Gastroesophageal sphincter (tissue), 4 donors: ENCODE results near the gene CTRL. TPM values are rescaled to one million over a fixed set of nuclear protein-coding genes. Genes with fewer than 3 reads are reported as not detected.
"Not testable (repeated sequence)": the region's sequence is repeated elsewhere in the genome, so short reads cannot be mapped to it uniquely, and the experiment has no call there.

Experiments
- ATAC-seq: fragments of 150-250 bp; one replicate; pipeline ENCODE4 v1.9.1; 2016; ENCODE audit warnings: mild to moderate bottlenecking, moderate library complexity
- H3K27ac ChIP-seq, 4 donors: fragments of 200-600 bp; sonication (generic) in 3 of 4; 1 replicate in 3 of 4; 2 replicates in 1 of 4; pipeline ENCODE4 v1.5.1; 2016 to 2019
- H3K27me3 ChIP-seq: fragments of 200-600 bp; sonication (generic); one replicate; pipeline ENCODE4 v1.5.1; 2019
- H3K36me3 ChIP-seq, 2 donors: fragments of 200-600 bp; sonication (generic); one replicate each; pipeline ENCODE4 v1.5.1; 2019; ENCODE audit warnings: control low read depth in 1 of 2
- H3K4me1 ChIP-seq, 3 donors: fragments of 200-600 bp; sonication (generic); 1 replicate in 2 of 3; 2 replicates in 1 of 3; pipeline ENCODE4 v1.5.1; 2016 to 2019; ENCODE audit warnings: control low read depth in 2 of 3
- H3K4me3 ChIP-seq, 2 donors: fragments of 200-600 bp; sonication (generic); one replicate each; pipeline ENCODE4 v1.5.1; 2019; ENCODE audit warnings: mild to moderate bottlenecking in 1 of 2, moderate library complexity in 1 of 2
- H3K9me3 ChIP-seq, 3 donors: fragments of 200-600 bp; sonication (generic); one replicate each; pipeline ENCODE4 v1.5.1; 2017 to 2019; ENCODE audit warnings: control low read depth in 2 of 3
- EP300 ChIP-seq: sonication (generic); formaldehyde crosslinking; IDR thresholded peaks from one replicate; pipeline ENCODE4 v1.6.1; 2017; ENCODE audit warnings: antibody characterized with exemption, mild to moderate bottlenecking
- POLR2A ChIP-seq, 2 donors: fragments of 450-650 bp; IDR thresholded peaks; one replicate each; pipeline ENCODE4 v1.6.1; 2017; ENCODE audit warnings: antibody characterized with exemption in 2 of 2, mild to moderate bottlenecking in 2 of 2, moderate library complexity in 1 of 2
- POLR2AphosphoS5 ChIP-seq: sonication (generic); formaldehyde crosslinking; IDR thresholded peaks from one replicate; pipeline ENCODE4 v1.6.1; 2017; ENCODE audit warnings: antibody characterized with exemption
- WGBS, 2 donors: methylation state at CpG; one replicate each; pipeline ENCODE4 v1.1.5; 2018; ENCODE audit warnings: low coverage in 1 of 2; 5-methylcytosine and 5-hydroxymethylcytosine counted together
- total RNA-seq, 4 donors: library from RNA; depleted of rRNA; stranded (reverse); fragments of >200 nt; gene quantifications; one replicate each; pipeline ENCODE4 v1.1.0, GENCODE V29; 2016
- TF ChIP-seq, protein P1 (sequence below), 4 experiments: fragments of 200-600 bp in 2 of 4; fragments of 450-650 bp in 2 of 4; sonication (generic) in 1 of 4; IDR thresholded peaks; one replicate each; pipeline ENCODE4 v1.5.1; 2017 to 2019; ENCODE audit warnings: antibody characterized with exemption in 4 of 4, mild to moderate bottlenecking in 2 of 4, moderate library complexity in 2 of 4

Gene CTRL
- total RNA-seq, 4 donors from 2014 or later = 1.2 to 5.0 TPM; not detected in 2

DNA sequence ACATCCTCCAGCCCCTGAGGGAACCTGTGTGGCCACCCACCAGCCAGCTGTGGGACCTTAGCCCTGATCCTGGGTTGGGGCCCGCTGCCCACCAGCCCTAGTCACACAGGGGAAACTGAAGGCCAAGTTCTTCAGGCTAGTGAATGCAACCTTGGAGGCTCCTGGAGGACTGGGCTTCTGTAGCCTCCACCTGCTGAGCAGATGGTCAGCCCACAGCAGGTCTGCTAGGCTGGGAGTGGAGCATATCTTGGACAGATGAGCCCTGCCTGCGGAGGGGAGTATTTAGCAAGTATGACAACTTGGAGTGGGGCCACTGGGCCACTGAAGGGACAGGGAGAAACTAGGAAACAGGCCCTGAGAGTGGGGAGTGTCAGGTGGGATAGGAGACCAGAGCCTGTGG is 44.5 kb upstream of the CTRL start:
- ATAC-seq = no peak
- WGBS, 2 donors = 100% methylated on average over 1 of the region's 2 CpGs; no CpG with 5 or more reads in 1 of the 2 donors

DNA sequence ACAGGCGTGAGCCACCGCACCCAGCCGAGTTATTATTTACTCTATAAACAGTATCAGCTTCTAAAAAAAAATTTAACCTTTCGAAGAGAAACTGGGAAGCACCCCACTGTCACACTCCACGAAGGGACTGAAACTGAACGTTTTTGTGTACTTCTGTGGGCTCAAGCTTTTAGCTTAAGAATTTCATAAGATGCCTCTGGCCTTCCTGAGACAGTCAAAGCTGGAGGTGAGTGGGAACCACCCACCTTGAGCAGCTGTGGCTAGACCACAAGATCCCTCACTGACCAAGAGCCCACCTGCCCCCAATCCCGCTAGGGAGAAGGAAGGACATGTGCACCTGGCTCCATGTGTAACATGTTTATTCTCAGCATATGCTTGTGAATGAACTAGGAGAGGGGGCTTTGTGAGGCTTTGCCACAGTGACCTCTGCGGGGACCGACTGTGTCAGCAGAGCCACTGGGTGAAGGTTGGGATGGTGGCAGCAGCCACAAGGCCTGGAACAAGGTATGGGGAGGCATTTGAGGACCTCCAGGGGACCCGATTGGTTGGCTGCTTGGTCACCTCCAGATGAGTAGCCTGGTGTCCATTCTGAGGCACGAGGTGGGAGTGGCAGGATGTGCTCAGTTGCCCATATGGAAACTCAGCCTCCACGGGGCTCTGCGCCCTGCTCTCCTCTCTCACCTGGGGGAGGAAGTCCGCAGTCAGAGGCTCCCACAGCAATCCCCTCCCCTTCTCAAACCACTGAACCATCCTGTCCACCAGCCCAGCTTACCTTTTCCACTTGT is 43.9 kb upstream of the CTRL start:
- H3K4me1 ChIP-seq = no peaks in the 10 kb centered on the region
- no peak overlapping the region for H3K27ac ChIP-seq
- no peak for ATAC-seq
- H3K27me3 ChIP-seq = peaks cover 19% of the 10 kb centered on the region
- H3K9me3 ChIP-seq = no peaks in the 10 kb centered on the region
- H3K4me3 ChIP-seq = no peak overlapping the region
- no peaks in the 10 kb centered on the region for H3K36me3 ChIP-seq
- TF ChIP-seq POLR2A (IDR thresholded peaks at IDR 0.05) (no peak), EP300 (no peak), POLR2AphosphoS5 (no peak)
- TF ChIP-seq, protein P1, sequence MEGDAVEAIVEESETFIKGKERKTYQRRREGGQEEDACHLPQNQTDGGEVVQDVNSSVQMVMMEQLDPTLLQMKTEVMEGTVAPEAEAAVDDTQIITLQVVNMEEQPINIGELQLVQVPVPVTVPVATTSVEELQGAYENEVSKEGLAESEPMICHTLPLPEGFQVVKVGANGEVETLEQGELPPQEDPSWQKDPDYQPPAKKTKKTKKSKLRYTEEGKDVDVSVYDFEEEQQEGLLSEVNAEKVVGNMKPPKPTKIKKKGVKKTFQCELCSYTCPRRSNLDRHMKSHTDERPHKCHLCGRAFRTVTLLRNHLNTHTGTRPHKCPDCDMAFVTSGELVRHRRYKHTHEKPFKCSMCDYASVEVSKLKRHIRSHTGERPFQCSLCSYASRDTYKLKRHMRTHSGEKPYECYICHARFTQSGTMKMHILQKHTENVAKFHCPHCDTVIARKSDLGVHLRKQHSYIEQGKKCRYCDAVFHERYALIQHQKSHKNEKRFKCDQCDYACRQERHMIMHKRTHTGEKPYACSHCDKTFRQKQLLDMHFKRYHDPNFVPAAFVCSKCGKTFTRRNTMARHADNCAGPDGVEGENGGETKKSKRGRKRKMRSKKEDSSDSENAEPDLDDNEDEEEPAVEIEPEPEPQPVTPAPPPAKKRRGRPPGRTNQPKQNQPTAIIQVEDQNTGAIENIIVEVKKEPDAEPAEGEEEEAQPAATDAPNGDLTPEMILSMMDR (IDR thresholded peaks at IDR 0.05) = no peak
- WGBS, 2 donors = 68 to 81% methylated on average over 4 to 11 of the region's 14 CpGs

More for the DNA sequence above, 44.5 kb upstream of the CTRL start:
- H3K9me3 ChIP-seq = no peaks in the 10 kb centered on the region
- no peaks in the 10 kb centered on the region for H3K36me3 ChIP-seq
- no peak overlapping the region for H3K4me3 ChIP-seq
- no peaks in the 10 kb centered on the region for H3K4me1 ChIP-seq
- H3K27me3 ChIP-seq = peaks cover 26% of the 10 kb centered on the region
- no peak overlapping the region for H3K27ac ChIP-seq
- TF ChIP-seq EP300 = no peak
- TF ChIP-seq, protein P1 (IDR thresholded peaks at IDR 0.05) = no peak
- TF ChIP-seq POLR2AphosphoS5 = no peak
- no peak for TF ChIP-seq POLR2A (IDR thresholded peaks at IDR 0.05)

DNA sequence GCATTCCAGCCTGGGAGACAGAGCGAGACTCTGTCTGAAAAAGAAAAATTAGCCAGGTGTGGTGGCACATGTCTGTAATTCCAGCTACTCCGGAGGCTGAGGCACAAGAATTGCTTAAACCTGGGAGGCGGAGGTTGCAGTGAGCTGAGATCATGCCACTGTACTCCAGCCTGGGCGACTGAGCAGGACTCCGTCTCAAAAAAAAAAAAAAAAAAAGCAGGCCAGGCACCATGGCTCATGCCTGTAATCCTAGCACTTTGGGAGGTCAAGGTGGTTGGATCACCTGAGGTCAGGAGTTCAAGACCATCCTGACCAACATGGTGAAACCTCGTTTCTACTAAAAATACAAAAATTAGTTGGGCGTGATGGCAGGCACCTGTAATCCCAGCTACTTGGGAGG is 40.6 kb upstream of the CTRL start:
- peaks cover 0 to 10% (median 0%) of the 10 kb centered on the region in 3 donors for H3K4me1 ChIP-seq
- not testable (repeated sequence) for H3K36me3 ChIP-seq, H3K27me3 ChIP-seq, H3K9me3 ChIP-seq, H3K4me3 ChIP-seq, H3K27ac ChIP-seq, ATAC-seq
- 94 to 100% methylated on average over 4 to 6 of the region's 7 CpGs for WGBS, 2 donors

DNA sequence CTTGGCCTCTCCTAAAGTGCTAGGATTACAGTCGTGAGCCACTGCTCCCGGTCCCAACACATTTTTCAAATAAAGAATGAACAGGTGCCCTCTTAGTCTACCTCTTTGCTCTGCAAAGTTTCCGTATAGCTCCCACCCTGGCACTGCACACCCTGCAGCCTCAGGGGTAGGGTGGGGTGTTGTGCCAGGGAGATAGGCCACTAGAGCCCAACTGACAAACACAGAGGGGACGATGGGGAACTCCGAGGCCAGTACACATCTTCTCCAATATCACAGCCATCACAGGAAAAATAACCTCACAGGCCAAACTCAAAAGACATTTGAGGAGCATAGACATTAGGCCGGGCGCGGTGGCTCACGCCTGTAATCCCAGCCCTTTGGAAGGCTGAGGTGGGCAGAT is 39.4 kb upstream of the CTRL start:
- no peak overlapping the region for H3K4me3 ChIP-seq
- 83% methylated on average over 1 of the region's 9 CpGs; no CpG with 5 or more reads in 1 of the 2 donors for whole genome bisulfite sequencing, 2 donors
- TF ChIP-seq, protein P1 (IDR thresholded peaks at IDR 0.05) = no peak
- TF ChIP-seq EP300 = no peak
- no peak for TF ChIP-seq POLR2AphosphoS5
- TF ChIP-seq POLR2A (IDR thresholded peaks at IDR 0.05) = no peak

DNA sequence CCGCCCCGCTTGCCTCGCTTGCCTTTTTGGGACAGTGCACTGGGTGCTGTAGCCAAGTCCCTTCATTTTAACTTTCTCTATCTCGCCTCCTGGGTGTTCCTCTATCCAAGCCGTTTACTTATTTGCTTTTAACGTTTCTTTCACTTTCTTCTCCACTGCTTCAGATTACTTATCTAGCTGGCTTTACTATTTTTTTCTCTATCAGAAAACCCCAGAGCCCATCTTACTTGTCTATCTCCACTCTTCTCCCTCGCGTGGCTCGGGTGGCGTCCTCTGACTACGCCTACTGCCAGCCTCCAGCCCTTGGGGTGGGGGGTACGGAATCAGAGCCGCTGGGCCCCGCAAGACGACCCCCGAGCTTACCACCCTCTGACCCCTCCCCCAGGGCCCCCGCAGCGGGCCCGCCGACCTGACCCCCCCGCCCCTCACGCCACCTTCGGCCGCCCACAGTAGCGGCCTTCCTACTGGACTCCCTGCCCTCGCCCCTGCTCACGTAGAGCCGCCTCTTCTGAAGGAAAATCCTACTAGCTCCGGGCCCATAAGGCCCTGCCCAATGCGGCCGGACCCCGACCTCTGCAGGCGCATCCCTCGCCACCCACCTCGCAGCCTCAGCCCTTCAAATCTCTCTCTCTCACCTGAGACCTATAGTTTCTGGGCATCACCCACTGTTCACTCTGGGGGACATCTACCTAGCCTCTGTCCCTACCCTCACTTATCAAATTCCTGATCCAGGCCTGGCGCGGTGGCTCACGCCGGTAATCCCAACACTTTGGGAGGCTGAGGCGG is 37.8 kb upstream of the CTRL start:
- H3K4me1 ChIP-seq = peaks cover 0 to 39% (median 25%) of the 10 kb centered on the region in 3 donors
- no peaks in the 10 kb centered on the region for H3K36me3 ChIP-seq
- 5 to 28% methylated on average over 10 to 22 of the region's 40 CpGs for WGBS, 2 donors
- no peaks in the 10 kb centered on the region for H3K9me3 ChIP-seq
- peak overlapping the region; percentile 65 to 99 for H3K4me3 ChIP-seq
- TF ChIP-seq, protein P1 (IDR thresholded peaks at IDR 0.05) = no peak
- TF ChIP-seq POLR2AphosphoS5 (no peak), POLR2A (IDR thresholded peaks at IDR 0.05) (no peak), EP300 (no peak)
- H3K27me3 ChIP-seq = no peaks in the 10 kb centered on the region
- H3K27ac ChIP-seq = peak overlapping the region; percentile 87 to 100 (median 99)
- ATAC-seq = no peak

More for the DNA sequence above, 39.4 kb upstream of the CTRL start:
- peaks cover 0 to 22% (median 10%) of the 10 kb centered on the region in 3 donors for H3K4me1 ChIP-seq
- H3K36me3 ChIP-seq = no peaks in the 10 kb centered on the region
- ATAC-seq = no peak
- no peaks in the 10 kb centered on the region for H3K9me3 ChIP-seq
- no peaks in the 10 kb centered on the region for H3K27me3 ChIP-seq
- H3K27ac ChIP-seq = no peak overlapping the region
